Lower leg skin (tissue), 3 donors: Measurements from ENCODE around the gene DNAH9.

ENCODE experiments used
- CTCF ChIP-seq, 3 donors: fragments of 450-650 bp; IDR thresholded peaks; one replicate each; pipeline ENCODE4 v1.5.1; 2016; ENCODE audit warnings: antibody characterized with exemption in 3 of 3, mild to moderate bottlenecking in 3 of 3, moderate library complexity in 2 of 3
- POLR2A ChIP-seq, 2 donors: fragments of 450-650 bp; IDR thresholded peaks; one replicate each; pipeline ENCODE4 v1.6.1; 2016 to 2017; ENCODE audit warnings: antibody characterized with exemption in 2 of 2, mild to moderate bottlenecking in 1 of 2, moderate library complexity in 1 of 2

DNA sequence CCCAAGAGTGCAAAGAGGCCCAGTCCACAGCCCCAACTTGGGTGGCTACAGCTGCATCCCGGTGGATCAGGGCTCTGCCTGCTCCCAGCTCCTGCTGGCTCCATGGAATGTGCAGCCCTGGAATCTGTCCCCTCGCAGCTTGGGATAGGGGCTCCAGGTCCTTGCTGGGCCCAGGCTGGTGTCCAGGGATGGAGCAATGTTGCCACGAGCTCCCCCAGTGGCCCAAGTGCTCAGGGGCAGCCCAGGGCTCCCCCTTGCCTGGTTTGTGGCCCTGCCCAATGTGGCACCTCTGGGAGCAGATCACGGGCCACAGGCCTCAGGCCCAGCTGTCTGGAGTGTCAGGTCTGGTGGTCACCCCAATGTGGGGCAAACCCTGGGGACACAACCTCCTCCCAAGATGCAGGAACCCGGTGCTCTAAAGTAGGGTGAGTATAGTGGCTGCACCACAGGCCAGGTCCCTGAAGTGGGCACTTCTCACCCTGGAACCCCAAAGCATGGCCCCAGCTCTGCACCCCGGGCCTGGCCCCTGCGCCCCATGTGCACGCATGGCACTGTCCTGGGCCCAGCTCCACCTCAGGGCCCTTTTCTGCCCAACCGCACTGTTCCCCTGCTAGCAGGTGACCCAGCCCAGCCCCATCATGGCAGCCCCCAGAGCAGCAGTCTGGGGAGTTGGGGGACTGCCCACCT is 14.8 kb upstream of the DNAH9 start:
- TF ChIP-seq CTCF (IDR thresholded peaks at IDR 0.05) (no peak), POLR2A (IDR thresholded peaks at IDR 0.05) (no peak)
